Vagina (tissue), 2 donors: Measurements from ENCODE around the gene NCCRP1.

Experiments used
- POLR2A ChIP-seq, 2 donors: fragments of 450-650 bp; IDR thresholded peaks; one replicate each; pipeline ENCODE4 v1.6.1; 2017; ENCODE audit warnings: antibody characterized with exemption in 2 of 2, mild to moderate bottlenecking in 2 of 2, moderate library complexity in 2 of 2
- TF ChIP-seq, protein P1 (sequence below), 3 experiments: fragments of 450-650 bp in 2 of 3; fragments of 200-600 bp in 1 of 3; sonication (generic) in 1 of 3; IDR thresholded peaks; one replicate each; pipeline ENCODE4 v1.5.1; 2017 to 2019; ENCODE audit warnings: antibody characterized with exemption in 3 of 3, mild to moderate bottlenecking in 2 of 3, moderate library complexity in 2 of 3

DNA sequence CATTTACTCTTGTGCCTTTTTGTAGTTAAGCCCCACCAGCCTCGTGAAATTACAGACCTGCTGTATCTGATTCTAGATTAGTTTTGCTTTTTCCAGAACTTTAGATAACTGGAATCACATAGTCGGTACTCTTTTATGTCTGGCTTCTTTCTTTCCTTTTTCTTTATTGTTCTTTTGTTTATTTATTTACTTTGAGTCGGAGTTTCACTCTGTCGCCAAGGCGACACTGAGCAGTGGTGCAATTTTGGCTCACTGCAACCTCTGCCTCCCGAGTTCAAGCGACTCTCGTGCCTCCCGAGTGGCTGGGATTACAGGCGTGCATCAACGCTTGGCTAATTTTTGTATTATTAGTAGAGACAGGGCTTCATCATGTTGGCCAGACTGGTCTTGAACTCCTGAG, 6.0 kb upstream of the NCCRP1 start:
- TF ChIP-seq POLR2A (IDR thresholded peaks at IDR 0.05) = no peak
- TF ChIP-seq, protein P1, sequence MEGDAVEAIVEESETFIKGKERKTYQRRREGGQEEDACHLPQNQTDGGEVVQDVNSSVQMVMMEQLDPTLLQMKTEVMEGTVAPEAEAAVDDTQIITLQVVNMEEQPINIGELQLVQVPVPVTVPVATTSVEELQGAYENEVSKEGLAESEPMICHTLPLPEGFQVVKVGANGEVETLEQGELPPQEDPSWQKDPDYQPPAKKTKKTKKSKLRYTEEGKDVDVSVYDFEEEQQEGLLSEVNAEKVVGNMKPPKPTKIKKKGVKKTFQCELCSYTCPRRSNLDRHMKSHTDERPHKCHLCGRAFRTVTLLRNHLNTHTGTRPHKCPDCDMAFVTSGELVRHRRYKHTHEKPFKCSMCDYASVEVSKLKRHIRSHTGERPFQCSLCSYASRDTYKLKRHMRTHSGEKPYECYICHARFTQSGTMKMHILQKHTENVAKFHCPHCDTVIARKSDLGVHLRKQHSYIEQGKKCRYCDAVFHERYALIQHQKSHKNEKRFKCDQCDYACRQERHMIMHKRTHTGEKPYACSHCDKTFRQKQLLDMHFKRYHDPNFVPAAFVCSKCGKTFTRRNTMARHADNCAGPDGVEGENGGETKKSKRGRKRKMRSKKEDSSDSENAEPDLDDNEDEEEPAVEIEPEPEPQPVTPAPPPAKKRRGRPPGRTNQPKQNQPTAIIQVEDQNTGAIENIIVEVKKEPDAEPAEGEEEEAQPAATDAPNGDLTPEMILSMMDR (IDR thresholded peaks at IDR 0.05) = no peak
